HCT116 (cell line): Measurements from ENCODE around the gene UVRAG. TPM values are rescaled to one million over a fixed set of nuclear protein-coding genes. Genes with fewer than 3 reads are reported as not detected.

Experiments
- ATAC-seq: fragments of 200-7000 bp; cut with Tn5 transposase; 2 replicates; pipeline ENCODE4 v1.9.1; 2020; ENCODE audit warnings: mild to moderate bottlenecking, moderate library complexity
- BruUV-seq: library from RNA; stranded (reverse); fragments of 400-500 nt; replicated peaks from 2 replicates; lab custom pipeline; 2021; lab: Mats Ljungman, UMichigan
- CTCF ChIA-PET: fragments of 300-600 bp; sonication (Branson Sonifier 250); formaldehyde crosslinking; loops from one replicate; lab custom pipeline; 2021; ENCODE audit warnings: antibody characterized with exemption; lab: Charles Lee
- POLR2A ChIA-PET: fragments of 300-600, 350-600 bp; sonication (Branson Sonifier 250); formaldehyde crosslinking; loops from one replicate; lab custom pipeline; 2021; ENCODE audit warnings: antibody characterized with exemption; lab: Charles Lee
- RAD21 ChIA-PET, 2 experiments: fragments of 300-600 bp; sonication (Branson Sonifier 250); formaldehyde crosslinking; loops; one replicate each; lab custom pipeline; 2023; ENCODE audit warnings: low total read pairs in 2 of 2; ENCODE audit not compliant: uncharacterized antibody in 2 of 2, unreplicated experiment in 2 of 2, low non-redundant PET in 1 of 2; lab: Charles Lee
- DNase-seq: peaks from one replicate; pipeline ENCODE4 v3.0.0-alpha.2; 2010; ENCODE audit warnings: low read depth, low spot score
- H2AFZ ChIP-seq: fragments of 200-600 bp; shearing (Covaris generic), sonication (generic); 2 replicates; pipeline ENCODE4 v1.6.1; 2017; ENCODE audit warnings: low read depth, mixed run types, mixed read lengths, antibody characterized with exemption, low read length; ENCODE audit not compliant: poor library complexity, severe bottlenecking
- H3K27ac ChIP-seq: 2 replicates; pipeline ENCODE4 v1.5.1; 2012; ENCODE audit warnings: low read depth, low read length
- H3K27me3 ChIP-seq: fragments of 200-600 bp; sonication (generic); 2 replicates; pipeline ENCODE4 v1.6.1; 2016; ENCODE audit warnings: mixed run types, low read length, mixed read lengths; ENCODE audit not compliant: insufficient read depth
- H3K36me3 ChIP-seq, 2 experiments: fragments of 200-500 bp in 1 of 2; fragments of 200-600 bp in 1 of 2; sonication (Bioruptor generic) in 1 of 2; sonication (generic) in 1 of 2; 2 replicates each; pipeline versions ENCODE4 v1.5.1 to v1.6.1; 2014 to 2016; ENCODE audit warnings: low read length in 2 of 2, inconsistent platforms in 1 of 2, mixed read lengths in 1 of 2, mixed run types in 1 of 2; ENCODE audit not compliant: insufficient read depth in 2 of 2, control insufficient read depth in 1 of 2
- H3K4me1 ChIP-seq, 2 experiments: fragments of 200-600 bp in 1 of 2; sonication (generic) in 1 of 2; 2 replicates each; pipeline versions ENCODE4 v1.5.1 to v1.6.1; 2012 to 2017; ENCODE audit warnings: low read length in 2 of 2, inconsistent platforms in 1 of 2, mild to moderate bottlenecking in 1 of 2, mixed read lengths in 1 of 2, mixed run types in 1 of 2, moderate library complexity in 1 of 2; ENCODE audit not compliant: insufficient read depth in 2 of 2, control insufficient read depth in 1 of 2
- H3K4me2 ChIP-seq: fragments of 200-600 bp; sonication (generic); 2 replicates; pipeline ENCODE4 v1.6.1; 2017; ENCODE audit warnings: mixed run types, low read length, mixed read lengths
- H3K4me3 ChIP-seq, 2 experiments: fragments of 200-600 bp in 1 of 2; sonication (generic) in 1 of 2; replicated peaks in 1 of 2; 2 replicates each; pipeline ENCODE4 v1.5.1; 2011 to 2016; ENCODE audit warnings: low read length in 2 of 2, control low read depth in 1 of 2, low read depth in 1 of 2, mild to moderate bottlenecking in 1 of 2, mixed read lengths in 1 of 2, mixed run types in 1 of 2
- H3K79me2 ChIP-seq: fragments of 200-600 bp; sonication (generic); 2 replicates; pipeline ENCODE4 v1.6.1; 2017; ENCODE audit warnings: mild to moderate bottlenecking, mixed run types, low read length, moderate library complexity, mixed read lengths; ENCODE audit not compliant: insufficient read depth
- H3K9ac ChIP-seq: fragments of 200-600 bp; sonication (generic); 2 replicates; pipeline ENCODE4 v1.6.1; 2016; ENCODE audit warnings: low read length, mixed read lengths
- H3K9me2 ChIP-seq: fragments of 200-600 bp; sonication (generic), shearing (Covaris generic); 2 replicates; pipeline ENCODE4 v1.6.1; 2017; ENCODE audit warnings: mixed run types, mild to moderate bottlenecking, moderate library complexity; ENCODE audit not compliant: insufficient read depth
- H3K9me3 ChIP-seq, 2 experiments: fragments of 200-500 bp in 1 of 2; fragments of 200-600 bp in 1 of 2; sonication (Bioruptor generic) in 1 of 2; sonication (generic) in 1 of 2; 2 replicates each; pipeline ENCODE4 v1.6.1; 2014 to 2017; ENCODE audit warnings: low read length in 2 of 2, mixed read lengths in 2 of 2, inconsistent platforms in 1 of 2, low read depth in 1 of 2, mild to moderate bottlenecking in 1 of 2, mixed run types in 1 of 2, moderate library complexity in 1 of 2; ENCODE audit not compliant: control insufficient read depth in 1 of 2, insufficient read depth in 1 of 2
- H4K20me1 ChIP-seq: fragments of 200-600 bp; sonication (generic), shearing (Covaris generic); 2 replicates; pipeline ENCODE4 v1.6.1; 2017; ENCODE audit warnings: mixed run types, mild to moderate bottlenecking, moderate library complexity; ENCODE audit not compliant: insufficient read depth
- CBX3 ChIP-seq: IDR thresholded peaks from 2 replicates; pipeline ENCODE4 v1.6.1; 2012; ENCODE audit warnings: low read depth
- CEBPB ChIP-seq: IDR thresholded peaks from 2 replicates; pipeline ENCODE4 v1.6.1; 2012; ENCODE audit warnings: low read depth
- EGR1 ChIP-seq: IDR thresholded peaks from 2 replicates; pipeline ENCODE4 v1.6.1; 2012; ENCODE audit warnings: low read depth
- ELF1 ChIP-seq: IDR thresholded peaks from 2 replicates; pipeline ENCODE4 v1.6.1; 2012; ENCODE audit warnings: low read depth, borderline replicate concordance
- EZH2 ChIP-seq: fragments of 200-600 bp; sonication (generic); IDR thresholded peaks from 2 replicates; pipeline ENCODE4 v1.6.1; 2017; ENCODE audit warnings: antibody characterized with exemption, mixed run types
- POLR2A ChIP-seq: IDR thresholded peaks from 2 replicates; pipeline ENCODE4 v1.7.0; 2011; ENCODE audit warnings: borderline replicate concordance; ENCODE audit not compliant: insufficient read depth, insufficient read length; ENCODE audit errors: extremely low read depth
- SP1 ChIP-seq: IDR thresholded peaks from 2 replicates; pipeline ENCODE4 v1.6.1; 2012; ENCODE audit warnings: low read depth
- TCF7L2 ChIP-seq: IDR thresholded peaks from 2 replicates; pipeline ENCODE4 v1.7.0; 2011; ENCODE audit warnings: borderline replicate concordance, inconsistent platforms; ENCODE audit not compliant: insufficient read depth, insufficient read length; ENCODE audit errors: extremely low read depth
- ZNF274 ChIP-seq: fragments of 200-500 bp; sonication (Bioruptor generic); IDR thresholded peaks from 2 replicates; pipeline ENCODE4 v1.6.1; 2014; ENCODE audit warnings: mild to moderate bottlenecking, low read depth, low read length, inconsistent platforms
- intact Hi-C: fragments of 100-400 bp; cut with micrococcal nuclease; formaldehyde crosslinking; loops from 2 replicates; pipeline ENCODE4 v1.10.0; 2022
- total RNA-seq: library from RNA; stranded (reverse); gene quantifications from one replicate; pipeline ENCODE4 v1.2.1, GENCODE V29; 2021; ENCODE audit not compliant: unreplicated experiment
- TF ChIP-seq, protein P1 (sequence below), 3 experiments: fragments of 200-600 bp in 1 of 3; sonication (generic) in 1 of 3; IDR thresholded peaks in 2 of 3; conservative IDR thresholded peaks in 1 of 3; 2 replicates each; pipeline ENCODE4 v1.5.1; 2012 to 2017; ENCODE audit warnings: low read depth in 2 of 3, low read length in 2 of 3, antibody characterized with exemption in 1 of 3, borderline replicate concordance in 1 of 3, control low read depth in 1 of 3, mild to moderate bottlenecking in 1 of 3, mixed read lengths in 1 of 3, mixed run types in 1 of 3, moderate library complexity in 1 of 3; ENCODE audit not compliant: insufficient read depth in 1 of 3

Gene UVRAG
- total RNA-seq, 1 experiment from 2014 or later: 12.3 TPM

DNA sequence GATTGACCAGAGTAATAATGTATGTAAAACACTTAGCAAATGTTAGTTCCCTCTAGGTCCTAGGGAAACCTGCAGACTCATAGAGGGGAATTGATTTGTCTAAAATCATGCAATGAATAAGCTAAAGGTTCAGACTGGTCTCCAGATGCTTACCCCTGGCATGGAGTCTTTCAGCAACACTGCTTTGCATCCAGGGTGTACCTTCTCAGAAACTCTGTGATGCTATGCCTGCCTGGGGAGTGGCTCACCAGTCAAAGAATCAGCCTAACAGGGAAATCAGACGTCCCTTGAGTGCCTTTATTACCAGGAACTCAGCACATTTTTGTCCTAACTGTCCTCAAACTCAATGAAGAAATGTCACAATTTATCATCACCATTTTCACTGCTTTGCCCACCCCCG lies 5.9 kb upstream of the UVRAG start:
- ATAC-seq (no peak), DNase-seq (no peak)
- Histone ChIP-seq H3K36me3 (no peaks in the 10 kb centered on the region), H3K27ac (no peak overlapping the region), H3K9me2 (no peaks in the 10 kb centered on the region), H3K9ac (no peak overlapping the region), H3K4me3 (no peak overlapping the region), H3K9me3 (no peaks in the 10 kb centered on the region), H2AFZ (no peak overlapping the region), H4K20me1 (no peaks in the 10 kb centered on the region), H3K27me3 (no peaks in the 10 kb centered on the region), H3K4me2 (no peak overlapping the region), H3K79me2 (no peaks in the 10 kb centered on the region), H3K4me1 (peaks cover 18 to 19% of the 10 kb centered on the region in 2 experiments)
- BruUV-seq: no TSS peak
- ChIA-PET POLR2A (no interaction called here), RAD21 (no interaction called here), CTCF (no interaction called here)
- TF ChIP-seq EZH2 (no peak), TCF7L2 (no peak), ZNF274 (no peak), POLR2A (no peak), ELF1 (no peak), SP1 (no peak), EGR1 (no peak), CEBPB (no peak), CBX3 (no peak)
- TF ChIP-seq, protein P1, sequence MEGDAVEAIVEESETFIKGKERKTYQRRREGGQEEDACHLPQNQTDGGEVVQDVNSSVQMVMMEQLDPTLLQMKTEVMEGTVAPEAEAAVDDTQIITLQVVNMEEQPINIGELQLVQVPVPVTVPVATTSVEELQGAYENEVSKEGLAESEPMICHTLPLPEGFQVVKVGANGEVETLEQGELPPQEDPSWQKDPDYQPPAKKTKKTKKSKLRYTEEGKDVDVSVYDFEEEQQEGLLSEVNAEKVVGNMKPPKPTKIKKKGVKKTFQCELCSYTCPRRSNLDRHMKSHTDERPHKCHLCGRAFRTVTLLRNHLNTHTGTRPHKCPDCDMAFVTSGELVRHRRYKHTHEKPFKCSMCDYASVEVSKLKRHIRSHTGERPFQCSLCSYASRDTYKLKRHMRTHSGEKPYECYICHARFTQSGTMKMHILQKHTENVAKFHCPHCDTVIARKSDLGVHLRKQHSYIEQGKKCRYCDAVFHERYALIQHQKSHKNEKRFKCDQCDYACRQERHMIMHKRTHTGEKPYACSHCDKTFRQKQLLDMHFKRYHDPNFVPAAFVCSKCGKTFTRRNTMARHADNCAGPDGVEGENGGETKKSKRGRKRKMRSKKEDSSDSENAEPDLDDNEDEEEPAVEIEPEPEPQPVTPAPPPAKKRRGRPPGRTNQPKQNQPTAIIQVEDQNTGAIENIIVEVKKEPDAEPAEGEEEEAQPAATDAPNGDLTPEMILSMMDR (IDR thresholded peaks at IDR 0.05 in 2 of 3, conservative IDR thresholded peaks at IDR 0.05 in 1 of 3; ENCODE audit: borderline replicate concordance in 1 of 3, insufficient read depth in 1 of 3, low read depth in 2 of 3, low read length in 2 of 3): no peak
- intact Hi-C loops: no loop called here
